GM12891 (cell line): ENCODE data around the gene ALPK3.

ENCODE experiments used
- PAX5 ChIP-seq: IDR thresholded peaks from 2 replicates; pipeline ENCODE4 v1.6.1; 2011; ENCODE audit warnings: low read length, moderate library complexity, mild to moderate bottlenecking; ENCODE audit not compliant: insufficient read depth, severe bottlenecking
- POLR2A ChIP-seq: IDR thresholded peaks from 2 replicates; pipeline ENCODE4 v1.6.1; 2011; ENCODE audit warnings: low read depth, low read length, control low read depth
- POLR2AphosphoS5 ChIP-seq: IDR thresholded peaks from 2 replicates; pipeline ENCODE4 v1.6.1; 2011; ENCODE audit warnings: low read depth, low read length, control low read depth
- SPI1 ChIP-seq: IDR thresholded peaks from 2 replicates; pipeline ENCODE4 v1.6.1; 2011; ENCODE audit warnings: low read depth, low read length, control low read depth
- TAF1 ChIP-seq: IDR thresholded peaks from 2 replicates; pipeline ENCODE4 v1.6.1; 2011; ENCODE audit warnings: low read depth, low read length, control low read depth

GRCh38 chr15:84903751-84904150, 86.6 kb downstream of the ALPK3 start:
- TF ChIP-seq POLR2A = no peak
- TF ChIP-seq SPI1 = no peak
- no peak for TF ChIP-seq TAF1
- TF ChIP-seq POLR2AphosphoS5 = no peak
- no peak for TF ChIP-seq PAX5
